OCI-LY1 (cell line): ENCODE measurements around the gene TLE2.

Experiments
- EZH2 ChIP-seq: fragments of 200-600 bp; sonication (generic), shearing (Covaris generic); IDR thresholded peaks from 2 replicates; pipeline ENCODE4 v1.8.0; 2017; ENCODE audit warnings: borderline replicate concordance, mixed run types, mild to moderate bottlenecking, antibody characterized with exemption, low read length, moderate library complexity, mixed read lengths
- TF ChIP-seq, protein P1 (sequence below): fragments of 200-600 bp; sonication (generic), shearing (Covaris generic); IDR thresholded peaks from 2 replicates; pipeline ENCODE4 v1.5.1; 2017; ENCODE audit warnings: mild to moderate bottlenecking, antibody characterized with exemption, low read length, moderate library complexity, mixed read lengths

GRCh38 chr19:3014135-3014534 lies 14.9 kb downstream of the TLE2 start:
- TF ChIP-seq EZH2: no peak
- TF ChIP-seq, protein P1, sequence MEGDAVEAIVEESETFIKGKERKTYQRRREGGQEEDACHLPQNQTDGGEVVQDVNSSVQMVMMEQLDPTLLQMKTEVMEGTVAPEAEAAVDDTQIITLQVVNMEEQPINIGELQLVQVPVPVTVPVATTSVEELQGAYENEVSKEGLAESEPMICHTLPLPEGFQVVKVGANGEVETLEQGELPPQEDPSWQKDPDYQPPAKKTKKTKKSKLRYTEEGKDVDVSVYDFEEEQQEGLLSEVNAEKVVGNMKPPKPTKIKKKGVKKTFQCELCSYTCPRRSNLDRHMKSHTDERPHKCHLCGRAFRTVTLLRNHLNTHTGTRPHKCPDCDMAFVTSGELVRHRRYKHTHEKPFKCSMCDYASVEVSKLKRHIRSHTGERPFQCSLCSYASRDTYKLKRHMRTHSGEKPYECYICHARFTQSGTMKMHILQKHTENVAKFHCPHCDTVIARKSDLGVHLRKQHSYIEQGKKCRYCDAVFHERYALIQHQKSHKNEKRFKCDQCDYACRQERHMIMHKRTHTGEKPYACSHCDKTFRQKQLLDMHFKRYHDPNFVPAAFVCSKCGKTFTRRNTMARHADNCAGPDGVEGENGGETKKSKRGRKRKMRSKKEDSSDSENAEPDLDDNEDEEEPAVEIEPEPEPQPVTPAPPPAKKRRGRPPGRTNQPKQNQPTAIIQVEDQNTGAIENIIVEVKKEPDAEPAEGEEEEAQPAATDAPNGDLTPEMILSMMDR: no peak
